T-helper 2 cell treated with Interferon-gamma antibody and Interleukin-4, amounts not matched to agents 5 μg/mL and 100 μg/mL, for 36 hours (primary cell): Measurements from ENCODE around the gene FAM149A.

Experiments
- DNase-seq: peaks from one replicate; pipeline ENCODE4 v3.0.0; 2021; ENCODE audit warnings: low spot score
- H3K27ac Mint-ChIP-seq: one replicate; pipeline ENCODE4 v1.8.0; 2021; ENCODE audit warnings: mild to moderate bottlenecking, mixed read lengths
- H3K27me3 Mint-ChIP-seq: one replicate; pipeline ENCODE4 v1.8.0; 2021; ENCODE audit warnings: low read depth, mixed read lengths
- H3K36me3 Mint-ChIP-seq: one replicate; pipeline ENCODE4 v1.8.0; 2021; ENCODE audit warnings: low read depth, mixed read lengths
- H3K4me1 Mint-ChIP-seq: one replicate; pipeline ENCODE4 v1.8.0; 2021; ENCODE audit warnings: low read depth, mixed read lengths
- H3K4me3 Mint-ChIP-seq: one replicate; pipeline ENCODE4 v1.8.0; 2022; ENCODE audit warnings: mild to moderate bottlenecking, moderate library complexity, mixed read lengths
- H3K9me3 Mint-ChIP-seq: one replicate; pipeline ENCODE4 v1.8.0; 2021; ENCODE audit warnings: mixed read lengths

FAM149A gene

DNA sequence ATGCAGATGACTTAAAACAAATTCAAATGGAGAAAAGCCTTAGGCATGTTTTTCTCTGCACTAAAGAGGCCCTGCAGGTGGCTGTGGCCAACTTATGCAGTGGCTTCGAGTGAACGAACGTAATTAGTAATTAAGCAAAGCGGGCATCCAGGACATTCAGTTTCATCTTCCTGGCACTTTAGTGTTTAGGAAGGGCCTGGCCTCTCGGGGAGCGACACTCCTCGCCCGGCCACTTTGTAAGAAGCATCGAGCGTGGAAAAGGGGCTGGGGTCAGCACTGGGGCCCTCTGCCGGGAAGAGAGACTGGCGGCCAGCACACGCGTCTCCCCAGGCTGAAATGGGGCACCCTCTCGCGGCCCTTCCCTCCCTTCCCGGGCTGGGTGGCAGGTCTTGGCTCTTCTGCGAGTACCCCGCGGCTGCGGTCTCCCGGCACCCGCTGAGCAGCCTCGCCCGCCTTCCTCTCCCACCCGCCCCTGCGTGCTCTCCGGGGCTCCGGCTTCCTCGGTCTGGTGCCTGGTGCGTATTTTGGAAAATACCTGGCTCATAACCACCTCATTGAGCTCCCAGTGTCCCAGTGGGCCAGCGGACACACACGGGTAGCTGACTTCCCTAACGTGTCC is 86.2 kb downstream of the FAM149A start:
- DNase-seq, result peak; percentile 48

DNA sequence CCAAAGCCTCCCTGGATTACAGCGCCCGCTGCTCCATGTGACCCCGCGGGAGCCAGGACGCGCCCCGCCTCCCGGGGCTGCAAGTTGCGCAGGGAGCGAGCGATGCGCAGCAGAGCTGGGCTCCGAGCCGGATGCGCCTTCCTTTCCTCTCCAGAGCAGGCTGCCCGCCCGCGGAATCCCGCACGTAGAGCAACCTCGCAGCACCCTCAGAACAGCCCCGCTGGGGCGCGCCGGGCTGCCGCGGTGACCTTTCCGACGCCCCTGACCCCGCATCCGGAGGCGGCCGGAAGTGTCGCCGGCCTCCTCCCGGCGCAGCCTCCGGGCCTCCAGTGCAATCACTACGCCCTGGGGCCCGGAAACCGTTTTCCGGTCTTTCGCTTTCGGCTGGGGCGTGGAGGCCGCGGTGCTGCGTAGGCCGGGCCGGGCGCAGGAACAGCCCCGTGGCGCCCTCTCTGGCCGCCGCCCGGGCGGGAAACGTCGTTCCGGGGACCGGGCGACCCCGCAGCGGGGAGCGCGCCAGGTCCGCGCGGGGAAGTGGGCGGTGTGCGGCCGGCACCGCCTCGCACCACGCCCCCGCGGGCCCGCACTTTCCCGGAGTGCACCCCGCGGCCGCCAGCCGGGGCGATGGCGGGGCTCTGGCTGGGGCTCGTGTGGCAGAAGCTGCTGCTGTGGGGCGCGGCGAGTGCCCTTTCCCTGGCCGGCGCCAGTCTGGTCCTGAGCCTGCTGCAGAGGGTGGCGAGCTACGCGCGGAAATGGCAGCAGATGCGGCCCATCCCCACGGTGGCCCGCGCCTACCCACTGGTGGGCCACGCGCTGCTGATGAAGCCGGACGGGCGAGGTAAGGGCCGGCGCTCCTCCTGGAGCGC is 86.9 kb downstream of the FAM149A start, which contains the start of gene CYP4V2:
CYP4V2 (plus strand) TSS at position 368 of the 866 bp plus-strand sequence; CDS start at position 625, 257 bp downstream.
- Mint-ChIP-seq H3K4me1 (peaks cover 29% of the 10 kb centered on the region), H3K36me3 (peaks cover 9% of the 10 kb centered on the region), H3K27me3 (no peaks in the 10 kb centered on the region), H3K4me3 (peak within 1 kb of the TSS; percentile 97), H3K9me3 (no peaks in the 10 kb centered on the region), H3K27ac (peak within 1 kb of the TSS; percentile 92)
- DNase-seq, result peak; percentile 94

More for the DNA sequence above, 86.2 kb downstream of the FAM149A start:
- H3K9me3 Mint-ChIP-seq, result no peaks in the 10 kb centered on the region
- H3K27ac Mint-ChIP-seq, result peak overlapping the region; percentile 92
- peak overlapping the region; percentile 86 for H3K4me3 Mint-ChIP-seq
- peaks cover 2% of the 10 kb centered on the region for H3K27me3 Mint-ChIP-seq
- H3K36me3 Mint-ChIP-seq, result peaks cover 2% of the 10 kb centered on the region
- H3K4me1 Mint-ChIP-seq, result peaks cover 29% of the 10 kb centered on the region

DNA sequence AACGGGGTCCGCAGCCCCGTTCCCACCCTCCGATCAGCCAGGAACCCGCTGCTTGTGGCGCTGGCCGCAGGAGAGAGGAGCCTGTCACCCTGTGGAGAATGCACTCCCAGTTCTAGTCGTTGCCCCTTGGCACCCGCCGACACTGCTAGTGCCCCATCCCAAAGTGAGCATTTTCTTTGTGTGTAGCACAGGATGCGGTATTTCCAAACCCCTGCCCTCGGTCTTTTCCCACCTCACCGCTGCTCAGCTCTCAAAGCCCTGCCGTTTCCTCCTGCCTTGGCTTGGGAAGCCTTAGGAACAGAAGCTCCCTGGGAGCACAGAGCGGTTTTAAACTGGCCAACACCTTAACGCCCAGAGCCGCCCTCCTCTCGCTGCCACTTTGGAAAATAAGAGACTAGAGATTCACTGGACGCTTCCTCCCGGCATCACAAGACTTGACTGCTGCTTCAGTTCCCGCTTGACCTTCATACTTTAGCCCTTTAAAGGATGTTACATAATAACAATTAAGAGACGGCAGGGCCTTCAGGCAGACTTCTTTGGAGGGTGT is 87.6 kb downstream of the FAM149A start:
- Mint-ChIP-seq H3K9me3 (no peaks in the 10 kb centered on the region), H3K4me1 (peaks cover 32% of the 10 kb centered on the region), H3K27ac (peak overlapping the region; percentile 92), H3K4me3 (peak overlapping the region; percentile 97), H3K36me3 (peaks cover 12% of the 10 kb centered on the region), H3K27me3 (no peaks in the 10 kb centered on the region)
- peak; percentile 23 for DNase-seq

DNA sequence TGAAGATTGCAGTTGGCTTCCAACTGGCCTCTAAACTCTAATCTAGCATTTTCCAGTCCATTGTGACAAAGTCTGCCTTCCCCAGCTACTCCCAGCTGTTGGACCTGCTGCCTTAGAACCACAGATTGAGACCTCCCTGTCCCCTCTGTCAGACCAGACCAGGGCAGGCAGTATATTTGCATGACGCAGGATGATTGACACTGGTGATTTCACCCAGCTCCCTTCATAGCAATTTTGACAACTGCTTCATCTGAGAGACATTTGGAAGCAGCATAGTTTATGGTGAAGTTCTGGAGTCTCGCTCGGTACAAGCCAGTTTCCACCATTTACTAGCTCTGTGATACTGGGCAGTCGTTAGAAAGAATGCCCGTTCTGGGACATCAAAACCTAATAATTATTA is 89.3 kb downstream of the FAM149A start:
- no peak for DNase-seq
- Mint-ChIP-seq H3K36me3 (peaks cover 15% of the 10 kb centered on the region), H3K9me3 (no peaks in the 10 kb centered on the region), H3K4me3 (no peak overlapping the region), H3K27ac (no peak overlapping the region), H3K27me3 (no peaks in the 10 kb centered on the region), H3K4me1 (peaks cover 32% of the 10 kb centered on the region)

DNA sequence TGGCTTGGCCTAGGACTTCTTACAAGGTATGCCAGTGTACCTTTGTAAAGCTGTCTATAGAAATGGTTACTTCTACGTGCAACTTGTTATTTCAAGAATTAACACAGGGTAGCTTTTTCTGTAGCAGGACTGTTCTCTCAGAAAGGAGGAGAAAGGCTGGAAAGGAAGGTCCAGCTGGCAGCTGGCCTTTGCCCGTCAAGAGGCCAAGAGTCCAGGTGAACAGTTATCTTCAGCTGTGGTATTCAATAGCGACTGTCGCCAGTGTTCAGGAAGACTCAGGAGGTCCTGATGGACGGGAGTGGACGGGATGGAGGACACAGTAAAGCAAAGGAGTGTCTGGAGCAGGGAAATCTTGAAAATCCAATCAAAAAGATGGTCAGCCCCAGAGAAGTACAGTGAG is 91.6 kb downstream of the FAM149A start:
- peaks cover 15% of the 10 kb centered on the region for H3K36me3 Mint-ChIP-seq
- H3K27ac Mint-ChIP-seq, result no peak overlapping the region
- no peaks in the 10 kb centered on the region for H3K9me3 Mint-ChIP-seq
- no peaks in the 10 kb centered on the region for H3K27me3 Mint-ChIP-seq
- no peak for DNase-seq
- H3K4me3 Mint-ChIP-seq, result no peak overlapping the region
- H3K4me1 Mint-ChIP-seq, result peaks cover 16% of the 10 kb centered on the region

DNA sequence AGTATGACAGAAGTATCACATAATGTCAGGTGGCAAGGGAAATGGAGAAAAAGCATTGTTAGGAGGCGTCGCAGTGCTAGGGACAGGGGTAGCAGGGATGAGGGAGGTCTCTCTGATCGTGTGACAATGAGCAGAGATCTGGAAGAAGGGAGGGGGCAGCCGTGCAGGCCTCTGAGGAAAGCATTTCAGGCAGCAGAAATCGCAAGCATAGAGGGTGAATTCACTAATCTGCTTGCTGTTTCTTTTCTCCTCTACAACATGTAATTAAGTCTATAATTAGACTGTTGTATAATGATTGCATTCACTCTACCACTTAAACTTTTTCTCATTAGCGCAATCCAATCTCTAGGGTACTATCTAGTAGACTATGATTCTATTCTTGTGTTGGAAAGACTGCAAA is 96.0 kb downstream of the FAM149A start:
- Mint-ChIP-seq H3K4me3 (no peak overlapping the region), H3K27ac (no peak overlapping the region), H3K36me3 (peaks cover 15% of the 10 kb centered on the region), H3K9me3 (no peaks in the 10 kb centered on the region), H3K4me1 (peaks cover 8% of the 10 kb centered on the region), H3K27me3 (no peaks in the 10 kb centered on the region)
- no peak for DNase-seq

DNA sequence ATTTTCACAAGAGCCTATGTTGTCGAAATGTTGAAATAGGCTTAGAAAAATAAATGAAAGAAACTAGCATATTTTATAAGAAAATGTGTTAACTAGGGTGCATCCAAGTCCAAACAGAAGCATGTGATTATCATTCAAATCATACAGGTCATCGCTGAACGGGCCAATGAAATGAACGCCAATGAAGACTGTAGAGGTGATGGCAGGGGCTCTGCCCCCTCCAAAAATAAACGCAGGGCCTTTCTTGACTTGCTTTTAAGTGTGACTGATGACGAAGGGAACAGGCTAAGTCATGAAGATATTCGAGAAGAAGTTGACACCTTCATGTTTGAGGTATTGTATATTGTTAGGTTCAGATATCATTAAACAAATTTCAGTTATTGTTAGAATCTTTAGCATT is 96.5 kb downstream of the FAM149A start:
- no peak overlapping the region for H3K4me3 Mint-ChIP-seq
- no peak overlapping the region for H3K27ac Mint-ChIP-seq
- no peaks in the 10 kb centered on the region for H3K27me3 Mint-ChIP-seq
- peaks cover 10% of the 10 kb centered on the region for H3K36me3 Mint-ChIP-seq
- H3K9me3 Mint-ChIP-seq, result no peaks in the 10 kb centered on the region
- DNase-seq, result no peak
- peaks cover 8% of the 10 kb centered on the region for H3K4me1 Mint-ChIP-seq

DNA sequence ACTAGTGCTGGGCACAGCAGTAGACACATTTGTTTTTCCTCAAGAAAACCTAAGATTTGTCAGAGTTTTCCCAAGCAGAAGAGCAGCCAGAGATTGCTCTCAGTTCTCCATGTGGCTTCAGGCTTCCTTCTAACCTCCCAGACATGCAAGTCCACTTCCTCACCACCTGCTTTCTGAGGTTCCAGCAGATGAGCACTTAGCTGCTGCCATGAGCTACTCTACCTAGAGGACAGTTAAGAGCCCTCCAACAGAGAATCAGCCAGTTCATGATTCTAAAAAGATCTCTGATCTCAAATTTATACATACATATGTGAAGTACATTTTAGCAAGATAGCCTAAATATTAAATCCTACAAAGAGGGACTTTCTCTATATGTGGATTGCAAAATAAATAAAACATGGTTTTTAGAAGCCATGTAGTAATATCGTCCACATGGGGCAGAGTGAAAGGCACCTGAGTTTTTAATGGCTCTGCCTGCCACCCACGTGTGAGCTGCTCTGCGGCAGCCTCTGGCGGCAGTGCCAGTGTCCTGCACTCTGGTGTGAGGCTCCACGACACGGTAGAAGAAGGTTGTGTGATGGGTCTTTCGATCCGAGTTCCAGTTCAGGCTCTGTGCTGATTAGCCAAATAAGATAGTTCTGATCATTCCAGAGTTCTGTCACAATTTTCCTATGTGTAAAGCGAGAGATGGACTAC is 97.2 kb downstream of the FAM149A start:
- Mint-ChIP-seq H3K27me3 (no peaks in the 10 kb centered on the region), H3K9me3 (no peaks in the 10 kb centered on the region), H3K36me3 (peaks cover 6% of the 10 kb centered on the region), H3K4me3 (no peak overlapping the region), H3K27ac (no peak overlapping the region), H3K4me1 (peaks cover 8% of the 10 kb centered on the region)
- DNase-seq, result peak; percentile 29

DNA sequence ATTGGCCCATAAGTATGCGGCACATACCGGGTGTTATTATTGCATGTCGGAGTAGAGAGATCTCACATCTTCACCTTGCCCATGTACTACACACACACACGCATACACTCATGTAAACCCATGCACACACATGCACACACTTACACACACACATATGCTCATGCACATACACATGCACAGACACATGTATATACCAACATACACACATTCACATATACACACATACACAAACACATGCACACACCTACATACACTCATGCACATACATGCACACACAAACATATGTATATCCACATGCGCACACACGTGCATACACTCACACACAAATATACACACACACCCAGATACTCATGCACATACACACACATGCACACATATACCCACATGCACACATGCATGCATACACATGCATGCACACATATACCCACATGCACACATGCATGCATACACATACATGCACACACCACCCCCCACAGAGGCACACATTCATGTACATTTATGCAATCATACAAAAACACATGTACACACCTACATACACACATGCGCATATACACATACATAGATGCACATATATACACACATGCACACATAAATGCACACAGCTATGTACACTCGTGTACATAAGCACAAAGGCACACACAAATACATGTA is 98.1 kb downstream of the FAM149A start:
- DNase-seq, result no peak
- Mint-ChIP-seq H3K27me3 (no peaks in the 10 kb centered on the region), H3K4me1 (peaks cover 5% of the 10 kb centered on the region), H3K36me3 (no peaks in the 10 kb centered on the region), H3K27ac (no peak overlapping the region), H3K9me3 (peaks cover 1% of the 10 kb centered on the region), H3K4me3 (no peak overlapping the region)

DNA sequence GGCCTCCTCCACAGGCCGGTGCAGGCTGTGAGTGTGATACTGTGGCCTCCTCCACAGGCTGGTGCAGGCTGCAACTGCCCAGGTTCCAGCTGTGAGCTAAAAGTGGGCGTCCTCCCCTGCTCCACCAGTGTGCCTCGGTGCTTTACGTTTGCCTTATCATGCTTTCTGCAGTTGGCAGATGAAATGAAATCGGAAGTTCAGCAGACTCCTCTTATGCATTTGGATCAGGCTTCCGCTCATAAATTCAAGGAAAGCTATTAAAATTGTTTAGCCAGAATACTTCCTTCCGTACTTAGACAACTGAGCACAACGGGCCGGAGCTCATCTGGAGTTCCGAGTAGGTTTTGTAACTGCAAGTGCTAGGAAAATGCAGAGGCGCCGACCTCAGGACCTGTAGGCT is 98.9 kb downstream of the FAM149A start:
- Mint-ChIP-seq H3K4me1 (peaks cover 5% of the 10 kb centered on the region), H3K4me3 (no peak overlapping the region), H3K9me3 (peaks cover 4% of the 10 kb centered on the region), H3K36me3 (no peaks in the 10 kb centered on the region), H3K27ac (no peak overlapping the region), H3K27me3 (no peaks in the 10 kb centered on the region)
- no peak for DNase-seq

DNA sequence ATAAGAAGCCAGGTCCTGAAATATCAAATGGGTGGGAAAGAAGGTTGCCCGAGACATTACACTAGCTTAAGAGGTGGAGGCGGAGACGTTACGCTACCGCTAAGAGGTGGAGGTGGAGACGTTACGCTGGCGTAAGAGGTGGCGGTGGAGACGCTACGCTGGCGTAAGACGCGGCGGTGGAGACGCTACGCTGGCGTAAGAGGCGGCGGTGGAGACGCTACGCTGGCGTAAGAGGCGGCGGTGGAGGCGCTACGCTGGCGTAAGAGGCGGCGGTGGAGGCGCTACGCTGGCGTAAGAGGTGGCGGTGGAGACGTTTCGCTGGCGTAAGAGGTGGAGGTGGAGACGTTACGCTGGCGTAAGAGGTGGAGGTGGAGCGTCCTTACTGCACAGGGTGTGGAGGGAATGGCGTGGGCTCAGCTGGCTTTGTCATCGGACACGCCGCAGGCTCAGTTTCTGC is 99.6 kb downstream of the FAM149A start:
- Mint-ChIP-seq H3K4me1 (peaks cover 5% of the 10 kb centered on the region), H3K36me3 (peaks cover 6% of the 10 kb centered on the region), H3K27ac (no peak overlapping the region), H3K4me3 (no peak overlapping the region), H3K9me3 (peaks cover 10% of the 10 kb centered on the region), H3K27me3 (no peaks in the 10 kb centered on the region)
- DNase-seq, result no peak

DNA sequence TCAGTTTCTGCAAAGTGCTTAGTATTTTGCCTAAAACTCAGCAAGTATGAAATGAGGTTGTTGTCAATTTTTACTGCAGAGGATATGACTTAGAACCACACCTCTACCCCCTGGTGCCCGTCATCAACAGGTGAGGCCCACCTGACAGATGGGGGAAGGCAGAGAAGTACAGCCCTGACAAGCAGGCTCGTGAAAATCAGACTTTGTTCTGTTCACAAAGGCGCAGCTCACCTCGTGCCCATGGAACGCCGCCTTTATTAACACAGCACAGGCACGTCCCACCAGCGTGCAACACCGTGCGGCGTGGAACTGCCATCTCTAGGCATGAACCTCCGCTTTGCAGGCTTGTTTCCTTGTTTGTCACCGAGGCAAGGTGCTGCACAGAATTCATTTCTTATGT is 100.2 kb downstream of the FAM149A start:
- Mint-ChIP-seq H3K4me1 (peaks cover 5% of the 10 kb centered on the region), H3K27ac (no peak overlapping the region), H3K27me3 (no peaks in the 10 kb centered on the region), H3K9me3 (peaks cover 13% of the 10 kb centered on the region), H3K36me3 (peaks cover 10% of the 10 kb centered on the region), H3K4me3 (no peak overlapping the region)
- no peak for DNase-seq

DNA sequence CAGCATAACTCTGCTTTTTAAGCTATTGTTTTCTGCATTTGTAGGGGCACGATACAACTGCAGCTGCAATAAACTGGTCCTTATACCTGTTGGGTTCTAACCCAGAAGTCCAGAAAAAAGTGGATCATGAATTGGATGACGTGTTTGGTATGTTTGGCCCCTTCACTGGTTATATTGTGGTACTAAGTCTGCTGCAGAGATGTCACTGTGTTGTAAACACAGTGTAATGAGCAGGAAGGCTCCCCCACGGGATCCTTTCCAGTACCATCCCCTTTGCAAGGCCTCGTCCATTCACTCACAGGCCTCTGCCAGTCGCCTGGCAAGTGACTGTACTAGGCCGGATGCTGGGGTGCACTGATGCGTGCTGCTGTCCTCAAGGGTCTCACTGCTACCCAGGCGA is 100.7 kb downstream of the FAM149A start:
- H3K36me3 Mint-ChIP-seq, result peaks cover 13% of the 10 kb centered on the region
- H3K4me1 Mint-ChIP-seq, result peaks cover 5% of the 10 kb centered on the region
- H3K4me3 Mint-ChIP-seq, result no peak overlapping the region
- DNase-seq, result no peak
- H3K9me3 Mint-ChIP-seq, result peaks cover 13% of the 10 kb centered on the region
- no peaks in the 10 kb centered on the region for H3K27me3 Mint-ChIP-seq
- no peak overlapping the region for H3K27ac Mint-ChIP-seq
